GM19025 (cell line): Measurements from ENCODE around the gene POLR3E.

ENCODE experiments used
- ATAC-seq: cut with Tn5 transposase; IDR thresholded peaks from one replicate; pipeline ENCODE4 v1.9.1; 2021; ENCODE audit warnings: mild to moderate bottlenecking, low read depth, moderate library complexity; ENCODE audit not compliant: unreplicated experiment

Gene POLR3E

DNA sequence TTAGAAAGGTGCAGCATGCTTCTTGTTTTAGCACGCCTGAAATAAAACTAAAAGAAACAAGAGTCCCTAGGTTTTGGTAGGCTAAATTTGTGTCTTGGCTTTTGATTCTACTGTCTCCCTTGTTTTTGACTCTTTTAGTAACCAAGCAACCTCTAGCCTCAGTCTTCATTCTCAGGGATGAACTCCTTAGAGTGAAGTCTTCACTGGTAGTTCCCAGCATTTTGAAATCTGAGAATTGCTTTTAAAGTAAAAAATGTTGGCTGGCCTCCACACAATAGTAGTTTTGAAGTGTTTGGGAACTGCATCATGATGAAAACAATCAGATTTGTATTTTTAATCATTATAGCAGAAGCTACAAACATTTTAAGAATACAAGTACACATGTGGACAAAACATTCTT is 83.3 kb downstream of the POLR3E start:
- no peak for ATAC-seq

DNA sequence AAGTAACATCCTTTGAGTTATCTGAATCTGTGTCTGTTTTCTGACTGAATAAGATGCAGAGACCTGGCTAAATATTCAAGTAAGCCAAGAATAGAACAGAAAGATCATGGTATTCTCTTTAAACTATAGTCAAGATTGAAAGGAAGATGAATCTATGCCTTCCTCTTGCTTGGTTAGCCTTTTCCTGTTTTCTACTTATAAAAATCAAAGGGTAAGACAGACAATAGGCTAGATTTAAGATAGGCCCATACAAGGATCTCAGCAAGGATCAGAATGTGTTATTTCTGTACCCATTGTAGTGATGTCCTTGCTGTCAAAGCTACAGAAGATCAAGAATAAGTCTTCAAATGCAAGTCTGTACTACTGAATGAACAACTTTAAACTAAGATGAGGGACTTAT is 84.2 kb downstream of the POLR3E start:
- ATAC-seq, result no peak

DNA sequence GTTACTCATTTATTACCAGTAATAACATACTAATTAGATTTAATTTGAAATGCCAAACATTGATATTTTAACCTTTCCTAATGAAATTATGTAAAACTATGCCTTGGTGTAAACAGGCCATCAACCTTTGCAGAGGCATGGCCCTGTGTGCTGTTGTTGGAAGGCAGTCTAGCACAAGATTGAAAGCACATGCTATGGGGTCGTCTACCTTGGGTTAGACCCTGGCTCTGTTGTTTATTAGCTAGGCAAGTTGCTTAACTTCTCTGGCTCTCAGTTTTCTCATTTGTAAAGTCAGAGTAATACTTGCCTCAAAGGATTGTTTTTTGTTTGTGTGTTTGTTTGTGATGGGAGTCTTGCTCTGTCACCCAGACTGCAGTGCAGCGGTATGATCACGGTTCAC is 86.6 kb downstream of the POLR3E start:
- ATAC-seq, result no peak
